Activated CD4-positive, alpha-beta T cell treated with anti-CD3 and anti-CD28 coated beads, Interleukin-2, Interleukin-4, amounts not matched to agents 100 ng/mL and 50 ng/mL, durations not matched to agents 16 hours and 8 hours (primary cell): Measurements from ENCODE around the gene DCST1.

Source experiments
- DNase-seq: peaks from one replicate; pipeline ENCODE4 v3.0.0-alpha.2; 2020; ENCODE audit warnings: low spot score

The DCST1 gene

DNA sequence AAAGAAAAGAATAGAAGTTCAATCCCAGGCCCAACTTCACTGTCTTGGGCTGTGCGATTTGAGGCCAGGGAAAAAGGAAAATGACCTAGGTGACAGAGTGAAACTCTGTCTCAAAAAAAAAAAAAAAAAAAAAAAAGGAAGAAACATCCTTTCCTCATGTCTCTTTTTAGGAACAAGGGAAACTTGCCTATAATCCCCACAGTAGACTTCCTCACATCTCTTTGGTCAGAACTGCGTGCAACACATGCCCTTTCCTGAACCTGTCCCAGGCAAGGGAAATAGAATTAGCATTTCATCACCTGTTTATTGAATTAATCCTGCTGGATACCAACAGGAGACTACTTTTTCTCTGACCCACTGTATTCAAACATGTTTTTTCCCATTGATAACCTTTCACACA is 2.3 kb downstream of the DCST1 start:
- DNase-seq, result no peak

DNA sequence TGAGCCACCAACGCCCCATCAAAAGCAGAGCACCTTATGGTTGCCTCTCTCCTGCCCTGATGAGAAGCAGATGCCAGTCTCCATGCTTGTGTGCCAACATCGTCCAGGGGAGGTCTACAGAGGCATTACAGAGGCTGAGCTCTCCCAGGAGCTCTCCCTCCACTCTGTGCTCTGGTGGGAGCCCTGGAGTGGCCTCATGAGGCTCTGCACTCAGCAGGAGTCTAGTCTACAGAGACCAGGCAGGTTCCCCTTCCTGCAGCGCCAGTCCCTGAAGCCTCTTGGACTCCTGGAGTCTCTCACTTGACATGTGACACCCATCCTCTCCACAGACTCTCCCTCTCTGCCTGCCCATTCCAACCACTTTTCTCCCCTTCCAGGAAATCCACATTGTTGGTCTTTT is 3.4 kb downstream of the DCST1 start:
- no peak for DNase-seq

DNA sequence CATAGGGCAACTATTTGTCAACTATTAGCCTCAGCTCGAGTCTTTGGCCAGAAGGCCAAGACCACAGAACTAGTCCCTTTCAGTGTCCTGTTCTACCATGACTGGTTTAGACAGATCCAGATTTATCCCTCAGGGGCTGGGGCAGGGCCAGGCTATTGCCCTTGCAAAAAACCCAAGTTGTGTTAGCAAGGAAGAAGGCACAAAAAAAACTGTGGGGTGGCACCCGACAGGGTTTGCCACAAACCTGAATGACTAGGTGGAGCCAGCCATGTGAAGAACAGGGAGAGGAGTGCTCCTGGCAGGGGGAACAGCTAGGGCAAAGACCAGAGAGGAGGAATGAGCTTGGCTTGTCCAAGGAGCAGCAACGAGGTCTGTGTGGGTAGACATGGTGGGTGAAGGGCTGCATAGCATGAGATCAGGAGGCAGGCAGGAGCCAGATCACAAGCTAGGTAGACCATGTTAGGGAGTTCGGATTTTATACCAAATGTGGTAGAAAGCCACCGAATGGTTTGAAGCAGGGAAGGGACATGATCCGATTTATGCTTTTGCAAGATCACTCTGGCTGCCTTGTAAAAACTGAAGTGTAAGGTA is 4.3 kb downstream of the DCST1 start:
- DNase-seq, result no peak

DNA sequence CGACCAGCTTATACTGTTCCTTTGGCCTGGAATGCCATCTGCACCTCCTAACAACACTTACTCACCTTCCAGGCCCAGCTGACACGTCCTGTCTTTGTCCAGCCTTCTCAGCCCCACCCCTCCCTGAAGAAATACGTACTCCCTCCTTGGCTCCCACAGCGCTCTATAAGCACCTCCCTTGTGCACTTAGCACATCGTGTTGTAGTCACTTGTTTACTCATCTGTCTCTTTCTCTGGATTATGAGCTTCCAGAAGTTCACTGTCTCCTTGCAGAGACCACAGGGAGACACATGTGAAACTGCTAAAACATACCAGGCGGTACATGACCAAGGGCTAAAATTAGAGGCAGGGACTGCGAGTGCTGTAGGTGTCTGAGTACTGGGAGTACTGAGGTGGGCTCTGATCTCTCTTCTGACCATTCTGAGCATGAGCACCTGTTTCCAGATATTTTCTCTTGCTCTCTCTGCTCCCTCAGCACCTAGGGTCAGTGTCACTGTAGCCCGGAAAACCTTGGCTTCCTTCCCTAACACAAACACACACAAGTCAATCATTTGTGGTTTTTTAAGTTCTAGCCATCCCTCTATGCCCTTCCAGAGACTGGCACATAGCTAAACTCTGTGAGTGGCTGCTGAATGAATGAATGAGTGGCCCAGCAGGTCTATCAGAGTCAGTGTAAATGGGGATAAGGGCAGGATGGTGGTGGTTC is 5.1 kb downstream of the DCST1 start:
- DNase-seq, result no peak

DNA sequence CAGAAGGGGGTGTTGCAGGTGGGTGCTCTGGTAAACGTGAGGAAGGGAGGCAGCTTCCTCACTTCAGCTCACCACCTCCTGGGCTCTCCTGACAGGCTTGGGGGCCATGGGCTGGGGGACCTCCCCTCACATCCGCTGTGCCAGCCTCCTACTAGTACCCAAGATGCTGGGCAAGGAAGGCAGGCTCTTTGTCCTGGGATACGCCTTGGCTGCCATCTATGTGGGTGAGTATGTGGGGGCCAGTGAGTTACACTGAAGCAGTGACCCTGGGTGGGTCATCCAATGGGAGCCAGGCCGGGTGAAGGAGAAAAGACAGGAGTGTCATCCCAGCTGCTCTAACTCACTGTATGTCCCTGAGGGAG is 5.7 kb downstream of the DCST1 start:
- DNase-seq, result no peak

DNA sequence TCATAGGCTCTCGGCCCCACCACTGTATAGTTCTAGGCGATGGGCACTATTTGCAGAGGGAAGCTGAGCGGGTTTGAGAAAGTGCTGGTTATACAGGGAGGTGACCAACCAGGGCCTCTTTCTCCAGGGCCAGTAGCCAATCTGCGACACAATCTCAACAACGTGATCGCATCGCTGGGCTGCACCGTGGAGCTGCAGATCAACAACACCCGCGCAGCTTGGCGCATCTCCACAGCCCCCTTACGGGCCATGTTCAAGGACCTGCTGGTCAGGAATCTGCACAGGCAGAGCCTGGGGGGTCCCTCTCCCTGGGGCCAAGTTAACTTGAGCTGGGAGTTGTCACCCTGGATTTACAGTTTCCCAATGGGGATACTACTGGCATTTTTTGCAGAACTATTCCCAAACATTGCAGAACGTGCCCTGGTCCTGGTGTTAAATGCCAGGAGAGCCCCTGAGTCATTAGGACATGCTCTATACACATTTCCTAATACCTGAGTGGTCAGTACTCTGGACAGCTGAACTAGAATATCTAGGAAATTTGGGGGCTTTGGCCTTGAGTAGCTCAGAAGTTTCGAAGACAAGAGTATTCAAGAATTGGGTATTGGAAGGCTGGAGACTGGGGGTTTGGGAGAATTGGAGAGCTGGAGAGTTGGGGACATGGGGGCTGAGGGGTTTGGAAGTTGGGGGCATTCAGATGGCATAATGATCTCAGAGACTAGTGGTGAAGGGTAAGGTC is 6.9 kb downstream of the DCST1 start:
- no peak for DNase-seq

DNA sequence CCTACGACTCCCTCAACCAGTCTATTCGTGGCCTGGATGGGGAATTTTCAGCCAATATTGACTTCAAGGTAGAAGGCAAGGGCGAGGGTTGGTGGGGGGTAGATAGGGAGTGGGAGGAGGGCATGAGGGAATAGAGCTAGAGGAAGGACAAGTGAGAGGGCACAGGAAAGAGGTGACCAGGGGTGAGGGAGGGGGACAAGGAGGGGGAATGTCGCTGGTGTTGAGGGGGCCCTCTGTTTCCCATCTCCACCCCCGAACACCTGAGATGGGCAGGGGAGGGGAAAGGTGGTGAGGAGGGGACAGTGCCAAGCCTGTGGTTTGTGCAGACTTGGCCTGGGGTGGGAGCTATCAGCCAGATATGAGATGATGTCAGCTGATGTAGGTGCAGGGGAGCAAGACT is 9.2 kb downstream of the DCST1 start:
- no peak for DNase-seq

DNA sequence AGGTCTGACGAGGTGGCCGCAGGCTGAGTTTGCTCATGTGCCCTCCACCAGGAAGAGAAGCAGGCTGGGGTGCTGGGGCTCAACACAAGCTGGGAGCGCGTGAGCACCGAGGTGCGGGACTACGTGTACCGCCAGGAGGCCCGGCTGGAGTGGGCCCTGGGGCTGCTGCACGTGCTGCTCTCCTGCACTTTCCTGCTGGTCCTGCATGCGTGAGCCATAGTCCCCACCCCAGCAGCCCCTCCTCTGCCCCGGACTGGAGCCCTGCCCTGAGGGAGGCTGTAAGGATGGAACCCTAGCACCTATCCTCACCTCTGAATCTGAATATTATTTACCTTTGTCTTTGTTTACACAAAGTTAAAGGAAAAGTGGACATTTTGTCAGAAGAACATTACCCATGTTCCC is 9.7 kb downstream of the DCST1 start:
- DNase-seq, result no peak

DNA sequence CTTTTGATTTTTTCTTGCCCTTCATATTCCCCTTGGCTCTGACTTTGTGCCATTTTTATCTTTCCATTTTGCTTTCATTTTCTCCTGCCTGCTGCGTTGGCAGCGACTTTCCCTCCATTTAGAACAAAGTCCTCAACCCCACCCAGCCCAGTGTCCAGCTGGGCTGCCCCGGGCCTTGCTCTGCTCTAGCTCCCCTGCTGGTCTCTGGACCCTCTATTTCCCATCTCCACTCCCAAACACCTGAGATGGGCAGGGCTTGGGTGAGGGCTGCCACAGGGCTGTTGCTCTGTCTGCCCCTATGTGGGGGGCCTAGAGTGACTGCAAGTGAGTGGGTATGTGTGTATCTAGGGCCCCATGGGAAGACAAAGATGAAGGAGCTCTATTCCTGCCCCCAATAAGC is 10.2 kb downstream of the DCST1 start:
- DNase-seq, result no peak

DNA sequence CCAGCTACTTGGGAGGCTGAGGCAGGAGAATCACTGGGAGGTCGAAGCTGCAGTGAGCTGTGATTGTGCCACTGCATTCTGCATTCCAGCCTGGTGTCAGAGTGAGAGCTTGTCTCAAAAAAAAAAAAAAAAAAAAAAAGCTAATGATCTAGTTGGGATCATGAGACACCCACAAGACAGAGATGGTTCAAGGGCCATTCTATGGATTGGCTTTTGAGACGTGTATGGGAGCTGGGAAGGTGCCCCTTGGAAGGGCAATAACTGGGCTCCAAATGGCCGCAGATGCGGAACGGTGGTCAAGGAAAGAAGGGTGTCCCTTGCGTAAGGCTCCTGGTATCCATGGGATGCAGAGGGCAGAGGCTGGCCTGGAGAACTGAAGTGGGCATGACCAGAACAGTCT is 10.7 kb downstream of the DCST1 start:
- no peak for DNase-seq

DNA sequence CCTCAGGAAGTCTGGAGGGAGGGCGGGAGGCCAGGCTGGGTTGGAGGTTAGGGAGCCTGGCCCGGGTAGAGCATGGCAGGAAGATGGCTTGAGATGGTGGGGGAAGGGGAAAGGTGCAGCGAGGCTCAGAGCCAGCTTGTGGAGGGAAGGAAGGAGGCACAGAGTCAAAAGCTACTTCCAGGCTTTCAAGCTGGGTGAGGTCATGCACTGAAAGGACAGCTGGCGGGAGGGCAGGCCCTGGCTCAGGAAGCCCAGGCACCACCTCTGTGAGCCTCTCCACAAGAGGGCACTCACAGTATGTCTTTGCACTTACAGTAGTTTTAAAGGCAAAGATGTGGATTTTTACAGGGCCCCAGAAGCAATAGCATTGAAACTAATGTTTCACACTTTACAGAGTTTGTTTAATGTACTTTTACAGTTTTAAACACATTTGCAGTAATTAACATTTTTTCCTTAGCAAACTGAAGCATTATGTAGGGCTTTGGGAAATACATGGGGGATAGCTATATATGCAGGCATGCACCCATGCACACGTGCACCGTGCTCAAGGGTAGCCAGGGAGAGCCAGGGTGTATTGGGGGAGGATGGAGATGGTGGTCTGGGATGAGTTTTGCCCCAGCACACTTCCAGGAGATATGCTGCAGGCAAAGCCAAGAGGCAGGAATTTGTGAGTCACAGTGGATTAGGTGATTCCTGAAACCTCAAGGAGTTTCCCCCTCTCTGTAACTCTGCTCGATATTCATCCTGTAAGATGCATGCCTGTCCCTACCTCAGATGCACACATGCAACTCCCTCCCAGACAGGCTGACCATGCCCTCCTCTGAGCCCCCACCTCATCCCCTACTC is 11.4 kb downstream of the DCST1 start:
- DNase-seq, result peak; percentile 67

DNA sequence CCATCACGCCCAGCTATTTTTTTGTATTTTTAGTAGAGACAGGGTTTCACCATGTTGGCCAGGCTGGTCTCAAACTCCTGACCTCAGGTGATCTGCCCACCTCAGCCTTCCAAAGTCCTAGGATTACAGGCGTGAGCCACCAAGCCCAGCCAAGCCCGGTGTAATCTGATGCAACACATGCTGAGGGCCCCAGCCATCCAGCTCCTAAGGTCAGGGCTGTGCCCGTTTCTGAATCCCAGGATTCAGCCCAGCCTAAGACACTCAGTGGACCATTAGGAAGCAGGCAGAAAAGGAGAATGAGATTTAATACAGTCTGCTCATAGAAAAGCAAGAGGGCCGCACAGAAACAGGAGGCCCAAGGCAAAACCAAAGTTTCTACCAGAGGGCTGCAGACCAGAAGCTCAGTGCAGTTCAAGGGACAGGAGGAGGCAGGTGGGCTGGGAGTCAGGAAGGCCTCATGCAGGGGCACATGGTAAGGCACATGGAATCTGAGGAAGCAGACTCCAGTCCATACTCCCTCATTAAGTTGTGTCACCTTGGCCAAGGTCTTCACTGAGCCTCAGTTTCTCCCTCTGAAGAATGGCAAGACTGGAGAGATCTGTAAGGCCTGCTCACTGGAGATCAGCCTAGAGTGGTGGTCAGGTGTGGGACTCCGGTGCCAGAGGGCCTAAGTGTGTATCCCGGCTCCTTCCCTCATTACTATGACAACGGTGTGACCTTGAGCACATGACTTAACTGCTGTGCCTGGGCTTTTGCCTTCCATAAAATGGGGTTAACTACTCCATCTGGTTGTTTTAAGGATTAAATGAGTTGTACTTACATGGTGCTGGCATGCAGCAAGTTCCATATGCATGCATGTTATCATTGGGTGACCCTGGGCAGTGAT is 15.1 kb downstream of the DCST1 start:
- no peak for DNase-seq

DNA sequence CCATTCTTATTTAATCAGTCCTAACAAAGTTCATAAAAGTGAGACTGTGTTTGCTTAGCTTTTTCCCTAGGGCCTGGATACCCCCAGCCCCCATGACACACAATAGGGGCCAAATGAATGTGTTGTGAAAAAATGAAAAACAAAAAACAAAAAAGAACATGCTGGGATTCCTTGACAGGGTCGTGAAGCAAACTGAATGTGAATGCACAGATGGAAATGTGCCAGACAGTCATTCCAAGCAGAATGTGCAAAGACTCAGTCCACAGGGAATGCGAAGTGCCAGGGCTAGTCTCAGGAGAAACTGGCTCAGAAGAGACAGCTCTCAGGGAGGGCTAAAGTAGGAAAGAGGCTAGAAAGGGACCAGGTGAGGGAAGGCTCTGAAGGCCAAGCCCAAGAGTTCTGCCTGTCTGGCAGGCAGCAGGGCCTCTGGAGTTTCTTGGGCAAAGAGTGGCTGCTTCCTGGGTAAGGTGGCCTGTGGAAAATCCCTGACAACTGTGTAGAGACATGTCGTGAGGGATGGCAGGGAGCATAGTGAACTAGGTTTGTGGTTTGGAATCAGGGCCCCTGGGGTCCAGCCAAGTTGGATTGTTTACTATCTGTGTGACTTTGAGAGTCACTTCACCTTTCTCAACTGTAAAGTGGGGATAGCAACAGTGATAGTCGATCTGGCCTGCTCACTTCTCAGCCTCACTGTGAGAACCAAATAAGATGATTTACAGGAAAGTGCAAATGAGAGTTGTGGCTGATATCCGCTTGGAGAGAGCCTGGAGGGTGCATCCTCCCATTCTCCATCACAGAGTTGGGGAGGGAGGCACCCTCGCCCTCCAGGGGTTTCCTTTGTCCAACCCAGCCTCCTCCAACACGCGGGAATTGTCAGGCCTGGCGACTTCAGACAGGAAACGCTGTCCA is 16.3 kb downstream of the DCST1 start:
- DNase-seq, result no peak

DNA sequence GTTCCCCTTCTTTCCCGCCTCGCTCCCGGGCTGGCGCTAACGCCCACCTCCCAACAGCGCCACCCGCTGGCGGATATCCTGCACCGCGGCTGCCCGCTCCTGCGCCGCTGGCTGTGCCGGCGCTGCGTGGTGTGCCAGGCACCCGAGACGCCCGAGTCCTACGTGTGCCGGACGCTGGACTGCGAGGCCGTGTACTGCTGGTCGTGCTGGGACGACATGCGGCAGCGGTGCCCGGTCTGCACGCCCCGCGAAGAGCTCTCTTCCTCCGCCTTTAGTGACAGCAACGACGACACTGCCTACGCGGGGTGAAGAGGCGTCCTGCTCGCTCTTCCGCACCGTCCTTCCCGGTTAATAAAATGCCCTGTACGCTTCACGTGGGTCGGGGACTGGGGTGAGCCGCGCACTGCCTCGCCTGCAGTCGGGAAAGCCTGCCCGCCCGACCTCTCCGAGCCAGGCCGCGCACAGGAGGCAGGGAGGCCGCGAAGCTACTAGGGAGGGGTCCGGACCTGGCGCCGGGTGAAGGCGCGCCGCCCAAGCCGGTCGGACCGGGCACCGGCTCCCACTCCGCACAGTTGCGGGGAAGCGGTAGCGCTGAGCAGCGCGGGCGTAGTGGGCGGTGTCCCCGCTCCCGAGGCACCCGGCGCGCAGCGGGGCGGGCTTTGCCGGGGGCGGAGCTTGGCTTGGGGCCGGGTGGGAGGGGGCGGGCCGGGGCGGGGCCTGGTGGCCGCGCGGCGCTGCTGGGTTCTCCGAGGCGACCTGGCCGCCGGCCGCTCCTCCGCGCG is 17.1 kb downstream of the DCST1 start, which contains the start of gene ADAM15:
ADAM15 (plus strand) TSS at position 757 of the 782 bp plus-strand sequence. CDS start 71 bp downstream, outside the sequence.
- peak; percentile 80 for DNase-seq

DNA sequence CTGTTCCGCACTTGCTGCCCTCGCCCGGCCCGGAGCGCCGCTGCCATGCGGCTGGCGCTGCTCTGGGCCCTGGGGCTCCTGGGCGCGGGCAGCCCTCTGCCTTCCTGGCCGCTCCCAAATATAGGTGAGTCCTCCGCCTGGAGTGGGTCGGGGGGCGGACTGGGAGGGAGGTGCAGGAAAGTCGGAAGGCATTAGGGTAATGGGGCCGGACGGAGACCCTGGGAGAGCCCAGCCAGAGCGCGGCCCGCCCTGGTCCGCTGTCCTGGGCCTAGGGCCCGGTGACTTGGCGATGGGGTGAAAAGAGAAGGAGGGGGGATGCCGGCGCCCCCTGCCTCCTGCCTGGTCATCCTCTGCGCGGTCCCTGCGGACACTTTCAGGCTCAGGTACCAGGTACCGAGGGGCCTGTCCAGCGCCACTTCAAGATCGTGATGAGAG is 17.7 kb downstream of the DCST1 start:
- DNase-seq, result no peak

DNA sequence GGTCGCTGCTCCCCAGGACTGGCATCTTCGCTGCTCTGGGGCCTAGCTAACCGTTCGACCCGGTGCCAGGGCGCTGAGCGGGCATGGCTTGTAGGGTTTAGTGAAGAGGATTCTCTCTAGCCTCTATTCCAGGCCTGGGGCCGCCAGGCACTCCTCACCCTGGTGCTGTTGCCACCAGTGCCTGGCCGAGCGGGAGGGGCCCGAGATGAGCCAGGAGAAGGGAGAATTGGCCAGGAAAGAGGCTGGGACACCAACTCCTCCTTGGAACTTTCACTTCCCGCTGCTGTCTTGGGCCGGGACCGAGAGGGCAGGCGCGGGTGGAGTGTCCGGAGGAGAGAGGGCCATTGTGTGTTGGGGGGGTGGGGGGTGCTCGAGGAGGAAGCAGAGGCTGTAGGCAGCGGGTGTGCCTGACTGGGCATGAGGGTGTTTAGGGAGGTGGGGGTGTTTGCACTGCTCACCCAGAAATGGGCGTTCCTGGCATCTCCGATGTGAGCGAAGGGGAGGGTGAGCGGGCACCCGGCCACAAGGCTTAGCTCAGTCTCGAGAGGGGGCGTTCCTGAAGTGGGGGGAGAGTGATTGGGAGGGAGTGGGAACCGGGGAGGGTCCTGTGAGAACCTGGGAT is 18.3 kb downstream of the DCST1 start:
- DNase-seq, result peak; percentile 54

DNA sequence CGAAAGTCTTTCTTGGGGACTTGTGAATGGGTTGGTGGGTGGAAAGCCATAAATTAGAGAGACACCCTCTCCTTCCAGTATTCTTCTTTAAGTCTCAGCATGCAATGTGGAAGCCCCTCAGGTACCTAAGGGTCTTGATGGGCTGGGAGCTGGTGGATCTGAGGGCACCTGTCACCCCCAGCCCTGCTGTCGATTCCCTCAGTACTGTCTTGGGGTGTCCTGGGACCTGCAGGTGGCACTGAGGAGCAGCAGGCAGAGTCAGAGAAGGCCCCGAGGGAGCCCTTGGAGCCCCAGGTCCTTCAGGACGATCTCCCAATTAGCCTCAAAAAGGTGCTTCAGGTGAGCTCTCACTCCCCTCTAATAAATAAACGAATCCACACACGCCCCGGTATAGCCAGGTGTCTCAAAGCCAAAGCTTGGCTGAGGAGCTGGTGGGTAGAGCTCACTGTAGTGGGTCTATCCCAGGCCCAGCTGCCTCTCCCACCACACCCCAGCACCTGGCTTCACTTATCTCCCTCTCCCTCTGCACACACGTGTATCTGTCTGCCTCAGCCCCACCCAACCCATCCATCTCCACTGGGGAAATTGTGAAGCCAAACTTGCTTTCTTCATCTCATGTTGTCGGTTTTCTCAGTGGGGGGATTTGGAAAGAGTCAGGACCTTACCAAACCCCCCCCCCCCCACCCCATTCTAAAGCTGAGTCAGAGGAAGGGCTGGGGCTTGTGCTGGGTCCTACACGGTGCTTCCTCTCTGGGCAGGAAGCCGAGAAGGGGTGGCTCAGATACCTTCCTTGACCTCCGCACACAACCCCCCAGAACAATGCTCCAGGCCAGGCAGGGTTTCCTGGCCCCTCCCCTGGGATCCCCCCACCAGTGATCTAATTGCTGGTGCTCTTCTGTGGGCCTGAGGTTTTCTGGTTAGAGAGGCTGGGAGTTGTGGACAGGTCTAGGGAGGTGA is 19.1 kb downstream of the DCST1 start:
- peak; percentile 16 for DNase-seq
